Measurements from ENCODE around the gene LHX2. TPM values are rescaled to one million over a fixed set of nuclear protein-coding genes. Genes with fewer than 3 reads are reported as not detected.

The LHX2 gene
- total RNA-seq, 2 experiments from 2014 or later: not detected

- Mint-ChIP-seq H3K9me3 (no peaks in the 10 kb centered on the region), H3K4me1 (ENCODE audit: low read depth) (no peaks in the 10 kb centered on the region), H3K27ac (no peak overlapping the region), H3K4me3 (no peak overlapping the region), H3K36me3 (ENCODE audit: low read depth) (no peaks in the 10 kb centered on the region), H3K27me3 (peaks cover 12% of the 10 kb centered on the region)
- intact Hi-C loops (cut with micrococcal nuclease): no loop called here
- POLR2A ChIA-PET: no interaction called here
- CTCF ChIA-PET: no interaction called here
- no peak for ATAC-seq
- TF ChIP-seq CTCF (IDR thresholded peaks at IDR 0.05): no peak
- DNase-seq: no peak
These were observed 50.6 kb downstream of the LHX2 start for GRCh38 chr9:124062172-124062571.

GRCh38 chr9:124066783-124067577 lies 55.4 kb downstream of the LHX2 start:
- ChIA-PET CTCF (no interaction called here), POLR2A (no interaction called here)
- H3K4me3 Mint-ChIP-seq: no peak overlapping the region
- H3K9me3 Mint-ChIP-seq: no peaks in the 10 kb centered on the region
- no peak overlapping the region for H3K27ac Mint-ChIP-seq
- H3K4me1 Mint-ChIP-seq (ENCODE audit: low read depth): no peaks in the 10 kb centered on the region
- ATAC-seq (no peak), DNase-seq (no peak)
- H3K27me3 Mint-ChIP-seq: peaks cover 4% of the 10 kb centered on the region
- no peaks in the 10 kb centered on the region for H3K36me3 Mint-ChIP-seq (ENCODE audit: low read depth)
- intact Hi-C loops (cut with micrococcal nuclease): no loop called here
- no peak for TF ChIP-seq CTCF (IDR thresholded peaks at IDR 0.05)

- Mint-ChIP-seq H3K27ac (no peak overlapping the region), H3K4me3 (no peak overlapping the region), H3K36me3 (ENCODE audit: low read depth) (no peaks in the 10 kb centered on the region), H3K4me1 (ENCODE audit: low read depth) (no peaks in the 10 kb centered on the region), H3K27me3 (peaks cover 8% of the 10 kb centered on the region), H3K9me3 (no peaks in the 10 kb centered on the region)
- intact Hi-C loops (cut with micrococcal nuclease): no loop called here
- no peak for DNase-seq
- no peak for ATAC-seq
- POLR2A ChIA-PET: no interaction called here
- no peak for TF ChIP-seq CTCF (IDR thresholded peaks at IDR 0.05)
- CTCF ChIA-PET: no interaction called here
These were observed 56.7 kb downstream of the LHX2 start for GRCh38 chr9:124068251-124068650.

- no peak overlapping the region for H3K27ac Mint-ChIP-seq
- intact Hi-C loops (cut with micrococcal nuclease): no loop called here
- H3K36me3 Mint-ChIP-seq (ENCODE audit: low read depth): no peaks in the 10 kb centered on the region
- POLR2A ChIA-PET: interaction anchor here (0.6 kb wide), 1 partner anchor 8 kb away, joined by 3 read pairs; no protein-coding TSS in a partner anchor
- TF ChIP-seq CTCF (IDR thresholded peaks at IDR 0.05): no peak
- H3K27me3 Mint-ChIP-seq: peaks cover 13% of the 10 kb centered on the region
- no peaks in the 10 kb centered on the region for H3K4me1 Mint-ChIP-seq (ENCODE audit: low read depth)
- no peaks in the 10 kb centered on the region for H3K9me3 Mint-ChIP-seq
- CTCF ChIA-PET: no interaction called here
- ATAC-seq: no peak
- H3K4me3 Mint-ChIP-seq: no peak overlapping the region
- no peak for DNase-seq
These were observed 63.2 kb downstream of the LHX2 start for GRCh38 chr9:124074746-124075145.

- DNase-seq (no peak), ATAC-seq (no peak)
- Mint-ChIP-seq H3K36me3 (ENCODE audit: low read depth) (no peaks in the 10 kb centered on the region), H3K4me1 (ENCODE audit: low read depth) (no peaks in the 10 kb centered on the region), H3K27ac (no peak overlapping the region), H3K9me3 (no peaks in the 10 kb centered on the region), H3K27me3 (peaks cover 11% of the 10 kb centered on the region), H3K4me3 (no peak overlapping the region)
- ChIA-PET CTCF (no interaction called here), POLR2A (no interaction called here)
- intact Hi-C loops (cut with micrococcal nuclease): no loop called here
- no peak for TF ChIP-seq CTCF (IDR thresholded peaks at IDR 0.05)
These were observed 64.2 kb downstream of the LHX2 start for GRCh38 chr9:124075761-124076160.

Measured in activated CD8-positive, alpha-beta T cell treated with anti-CD3 and anti-CD28 coated beads for 36 hours (primary cell).